Choroid plexus epithelial cell (primary cell): ENCODE data around the gene QPCT.

ENCODE experiments used
- DNase-seq: peaks from one replicate; pipeline ENCODE4 v3.0.0-alpha.2; 2010; ENCODE audit warnings: low read depth
- H3K4me3 ChIP-seq: 2 replicates; pipeline ENCODE4 v1.5.1; 2011; ENCODE audit warnings: low read depth, mild to moderate bottlenecking, control low read depth, low read length, moderate library complexity
- TF ChIP-seq, protein P1 (sequence below): conservative IDR thresholded peaks from 2 replicates; pipeline ENCODE4 v1.5.1; 2011; ENCODE audit warnings: low read depth, mild to moderate bottlenecking, control low read depth, inconsistent platforms, low read length, moderate library complexity

QPCT gene

DNA sequence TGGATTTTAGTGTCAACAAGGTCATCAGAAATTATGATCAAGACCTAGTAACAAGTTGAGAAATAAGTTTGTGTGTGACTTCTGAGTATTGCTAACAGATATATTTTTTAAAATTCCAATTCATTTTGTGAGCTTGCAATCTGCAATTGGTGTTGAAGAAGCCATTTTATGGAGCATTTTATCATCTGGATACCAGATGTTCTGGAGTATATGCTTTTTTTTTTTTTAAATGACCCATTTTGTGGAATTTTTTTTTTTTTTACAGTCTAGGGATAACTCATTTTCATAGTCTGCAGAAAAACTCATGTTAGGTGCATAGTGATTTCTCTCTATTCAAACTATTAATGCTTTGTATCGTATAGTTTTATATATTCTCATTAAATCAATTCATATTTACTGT, 12.6 kb downstream of the QPCT start:
- TF ChIP-seq, protein P1, sequence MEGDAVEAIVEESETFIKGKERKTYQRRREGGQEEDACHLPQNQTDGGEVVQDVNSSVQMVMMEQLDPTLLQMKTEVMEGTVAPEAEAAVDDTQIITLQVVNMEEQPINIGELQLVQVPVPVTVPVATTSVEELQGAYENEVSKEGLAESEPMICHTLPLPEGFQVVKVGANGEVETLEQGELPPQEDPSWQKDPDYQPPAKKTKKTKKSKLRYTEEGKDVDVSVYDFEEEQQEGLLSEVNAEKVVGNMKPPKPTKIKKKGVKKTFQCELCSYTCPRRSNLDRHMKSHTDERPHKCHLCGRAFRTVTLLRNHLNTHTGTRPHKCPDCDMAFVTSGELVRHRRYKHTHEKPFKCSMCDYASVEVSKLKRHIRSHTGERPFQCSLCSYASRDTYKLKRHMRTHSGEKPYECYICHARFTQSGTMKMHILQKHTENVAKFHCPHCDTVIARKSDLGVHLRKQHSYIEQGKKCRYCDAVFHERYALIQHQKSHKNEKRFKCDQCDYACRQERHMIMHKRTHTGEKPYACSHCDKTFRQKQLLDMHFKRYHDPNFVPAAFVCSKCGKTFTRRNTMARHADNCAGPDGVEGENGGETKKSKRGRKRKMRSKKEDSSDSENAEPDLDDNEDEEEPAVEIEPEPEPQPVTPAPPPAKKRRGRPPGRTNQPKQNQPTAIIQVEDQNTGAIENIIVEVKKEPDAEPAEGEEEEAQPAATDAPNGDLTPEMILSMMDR, result no peak
- no peak for DNase-seq
- no peak overlapping the region for H3K4me3 ChIP-seq

DNA sequence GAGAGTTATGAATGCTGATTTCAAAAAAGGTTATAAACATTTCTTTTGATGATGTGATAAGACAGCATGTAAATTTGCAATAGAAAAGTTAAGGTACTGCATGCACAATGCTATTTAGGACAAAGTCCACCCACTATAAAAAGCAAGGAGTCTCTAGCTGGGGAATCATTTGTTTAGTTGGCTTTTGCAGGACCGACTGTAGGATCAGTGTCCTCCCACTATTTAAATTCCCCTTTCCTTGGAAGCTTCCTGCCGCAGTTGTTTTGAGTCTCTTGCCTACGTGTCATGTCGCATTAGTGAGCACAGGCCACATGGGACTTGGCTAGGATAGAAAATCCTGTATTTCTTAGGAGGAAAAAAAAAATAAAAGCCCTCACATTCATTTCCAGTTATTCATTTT, 13.1 kb downstream of the QPCT start:
- H3K4me3 ChIP-seq, result no peak overlapping the region
- TF ChIP-seq, protein P1, result no peak
- no peak for DNase-seq

DNA sequence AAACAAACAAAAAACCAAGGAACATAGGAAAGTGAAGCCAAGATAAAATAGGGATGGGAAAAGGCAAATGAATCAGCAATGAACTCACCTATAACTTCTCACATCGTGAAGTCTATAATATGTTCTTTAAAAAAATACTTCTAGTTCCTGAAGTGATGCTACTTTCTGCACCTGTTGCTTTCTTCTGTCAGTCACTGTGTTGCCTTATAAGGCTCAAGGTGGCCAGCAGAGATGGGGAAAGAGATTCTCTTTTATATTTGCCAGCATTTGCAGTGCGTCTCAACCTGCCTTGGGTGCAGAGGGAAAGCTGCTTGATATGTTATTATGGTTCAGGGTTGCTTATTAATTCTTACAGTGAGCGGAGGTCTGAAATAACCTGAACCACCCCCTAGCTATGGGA, 14.0 kb downstream of the QPCT start:
- TF ChIP-seq, protein P1, result no peak
- no peak overlapping the region for H3K4me3 ChIP-seq
- no peak for DNase-seq

DNA sequence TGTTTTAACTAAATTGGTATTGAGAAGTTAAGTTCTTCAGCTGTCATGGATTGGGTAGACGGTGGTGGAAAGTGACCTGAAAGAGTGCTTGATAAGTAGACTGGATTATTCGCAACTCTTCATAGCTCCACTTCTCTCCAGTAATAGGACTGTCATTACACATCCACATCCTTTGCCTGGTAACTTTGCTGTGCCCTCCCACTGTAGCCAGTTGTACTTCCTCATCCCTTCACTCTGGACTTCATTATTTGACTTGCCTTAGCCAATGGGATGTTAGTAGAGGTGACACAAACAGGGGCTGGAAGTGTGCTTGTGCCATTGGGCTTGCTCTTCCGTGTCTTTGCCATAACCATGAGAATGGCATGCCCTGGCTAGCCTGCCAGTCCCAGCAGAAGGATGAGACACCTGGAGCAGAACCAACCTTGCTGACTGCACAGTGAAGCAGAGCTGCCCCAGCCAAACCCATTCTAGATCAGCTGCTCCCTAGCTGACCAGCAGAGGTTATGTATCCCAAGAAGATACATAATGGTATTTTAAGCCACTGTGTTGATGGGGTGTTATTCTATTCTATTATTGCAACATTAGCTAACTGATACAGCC, 16.9 kb downstream of the QPCT start:
- DNase-seq, result no peak
- no peak overlapping the region for H3K4me3 ChIP-seq
- TF ChIP-seq, protein P1, result no peak

DNA sequence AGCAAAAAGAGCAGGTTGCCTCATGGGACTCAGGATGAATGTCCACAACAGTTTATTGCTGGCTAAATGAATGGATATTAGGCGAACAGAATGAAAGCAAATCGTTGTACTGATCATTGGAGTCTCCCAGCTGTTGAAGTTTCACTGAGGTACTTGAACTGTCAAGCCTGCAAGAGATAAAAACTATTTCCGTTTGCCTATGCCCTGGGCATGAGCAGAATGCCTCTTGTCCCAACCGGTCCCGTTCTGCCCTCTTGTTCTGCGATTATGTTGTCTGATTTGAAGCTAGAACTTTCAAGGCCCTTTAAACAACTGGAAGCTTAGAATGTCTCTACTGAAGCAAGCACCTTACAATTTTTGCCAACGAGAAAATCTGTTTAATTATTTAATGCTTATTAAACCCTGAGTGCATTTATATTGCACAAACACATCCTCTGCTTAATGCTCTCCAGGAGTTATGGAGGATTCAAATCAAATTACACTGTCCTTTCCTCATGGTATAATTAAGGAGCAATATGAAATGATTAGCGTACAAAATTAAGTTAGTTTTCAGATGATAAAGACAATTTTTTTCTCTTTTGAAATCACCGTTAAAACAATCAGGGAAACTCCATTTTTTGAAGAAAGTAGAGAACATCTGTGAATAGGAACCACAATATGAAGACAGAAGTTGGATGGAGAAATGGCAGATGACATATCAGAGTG, 17.7 kb downstream of the QPCT start:
- no peak overlapping the region for H3K4me3 ChIP-seq
- TF ChIP-seq, protein P1, result no peak
- DNase-seq, result no peak

DNA sequence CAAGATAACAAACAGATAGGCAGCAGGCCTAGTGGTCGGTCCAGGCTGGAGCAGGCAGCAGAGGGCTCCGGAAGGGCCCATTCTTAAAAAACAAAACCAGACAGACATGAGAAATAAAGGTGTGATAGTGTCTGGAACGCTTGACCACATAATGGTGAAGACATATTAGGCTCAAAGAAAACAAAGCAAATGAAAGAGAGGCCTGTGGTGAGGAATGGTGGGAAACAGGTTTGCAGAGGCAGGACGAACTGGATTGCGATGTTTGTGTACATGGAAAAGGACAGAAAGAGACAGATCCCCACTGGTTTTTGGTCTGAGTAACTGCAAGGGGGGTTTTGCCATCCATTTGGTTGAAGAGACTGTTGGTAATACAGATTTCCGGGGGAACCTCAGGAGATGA, 19.9 kb downstream of the QPCT start:
- no peak for DNase-seq
- TF ChIP-seq, protein P1, result no peak
- H3K4me3 ChIP-seq, result no peak overlapping the region

DNA sequence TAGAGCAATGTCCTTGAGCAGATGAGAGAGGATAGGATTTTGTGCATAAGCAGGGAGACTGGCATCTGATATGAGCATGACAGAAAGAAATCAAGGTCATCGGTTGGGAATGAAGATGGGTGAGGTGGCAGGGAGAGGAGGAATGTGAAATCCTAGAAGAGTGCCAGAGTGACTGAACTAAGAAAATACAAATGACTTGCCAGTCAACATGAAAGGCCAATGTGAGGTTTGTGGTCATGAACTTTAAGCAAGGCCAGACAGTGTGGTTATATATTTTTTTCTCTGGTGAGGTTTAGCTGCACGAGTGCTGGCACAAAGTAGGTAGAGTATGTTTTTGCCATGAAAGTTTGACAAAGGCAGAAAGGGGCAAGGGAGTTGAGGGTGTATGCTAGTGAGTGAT, 21.2 kb downstream of the QPCT start:
- DNase-seq, result no peak
- TF ChIP-seq, protein P1, result no peak
- no peak overlapping the region for H3K4me3 ChIP-seq
